Neural progenitor cell (in vitro differentiated cells): ENCODE measurements around the gene PI4K2B. TPM values are rescaled to one million over a fixed set of nuclear protein-coding genes. Genes with fewer than 3 reads are reported as not detected.

Experiments used
- DNase-seq: peaks from one replicate; pipeline ENCODE4 v3.0.0-alpha.2; 2016; ENCODE audit warnings: low spot score
- H2AFZ ChIP-seq: fragments of 200-600 bp; sonication (generic); replicated peaks from 2 replicates; pipeline ENCODE4 v1.6.1; 2016; ENCODE audit warnings: antibody characterized with exemption
- H3F3A ChIP-seq: fragments of 200-600 bp; sonication (generic); 2 replicates; pipeline ENCODE4 v1.6.1; 2016; ENCODE audit warnings: antibody characterized with exemption, low read depth
- H3K27ac ChIP-seq: fragments of 200-600 bp; sonication (generic); 2 replicates; pipeline ENCODE4 v1.5.1; 2016; ENCODE audit warnings: mild to moderate bottlenecking
- H3K27me3 ChIP-seq: fragments of 200-600 bp; sonication (generic); 2 replicates; pipeline ENCODE4 v1.6.1; 2016; ENCODE audit warnings: mild to moderate bottlenecking, moderate library complexity
- H3K36me3 ChIP-seq: fragments of 200-600 bp; sonication (generic); 2 replicates; pipeline ENCODE4 v1.5.1; 2016
- H3K4me1 ChIP-seq: fragments of 200-600 bp; sonication (generic); 2 replicates; pipeline ENCODE4 v1.6.1; 2016; ENCODE audit warnings: mixed run types
- H3K4me2 ChIP-seq: fragments of 200-600 bp; sonication (generic); 2 replicates; pipeline ENCODE4 v1.6.1; 2016
- H3K4me3 ChIP-seq: fragments of 200-600 bp; sonication (generic); 2 replicates; pipeline ENCODE4 v1.5.1; 2016
- H3K79me2 ChIP-seq: fragments of 200-600 bp; sonication (generic); 2 replicates; pipeline ENCODE4 v1.6.1; 2016; ENCODE audit warnings: low read depth
- H3K9ac ChIP-seq: fragments of 200-600 bp; sonication (generic); 2 replicates; pipeline ENCODE4 v1.6.1; 2016
- H3K9me3 ChIP-seq: fragments of 200-600 bp; sonication (generic); 2 replicates; pipeline ENCODE4 v1.5.1; 2016; ENCODE audit warnings: low read depth
- H4K20me1 ChIP-seq: fragments of 200-600 bp; sonication (generic); 2 replicates; pipeline ENCODE4 v1.6.1; 2016; ENCODE audit warnings: low read depth
- H3K27ac Mint-ChIP-seq: 3 replicates; pipeline ENCODE4 v1.8.0; 2021; ENCODE audit warnings: mixed read lengths
- H3K27me3 Mint-ChIP-seq: 2 replicates; pipeline ENCODE4 v1.8.0; 2022; ENCODE audit warnings: low read depth, mild to moderate bottlenecking, inconsistent platforms, moderate library complexity, mixed read lengths; ENCODE audit not compliant: insufficient read depth
- H3K36me3 Mint-ChIP-seq: 3 replicates; pipeline ENCODE4 v1.8.0; 2021; ENCODE audit warnings: mixed read lengths
- H3K4me1 Mint-ChIP-seq: 3 replicates; pipeline ENCODE4 v1.8.0; 2021; ENCODE audit warnings: mixed read lengths
- H3K4me3 Mint-ChIP-seq: 3 replicates; pipeline ENCODE4 v1.8.0; 2021; ENCODE audit warnings: mild to moderate bottlenecking, moderate library complexity, mixed read lengths
- H3K9me3 Mint-ChIP-seq: 3 replicates; pipeline ENCODE4 v1.8.0; 2020; ENCODE audit warnings: mixed read lengths
- CTCF ChIP-seq: fragments of 200-600 bp; sonication (generic); IDR thresholded peaks from 2 replicates; pipeline ENCODE4 v1.5.1; 2017; ENCODE audit warnings: antibody characterized with exemption, mild to moderate bottlenecking
- EZH2 ChIP-seq: fragments of 200-600 bp; sonication (generic); IDR thresholded peaks from 2 replicates; pipeline ENCODE4 v1.6.1; 2017; ENCODE audit warnings: antibody characterized with exemption, mild to moderate bottlenecking, moderate library complexity
- EZH2phosphoT487 ChIP-seq: fragments of 200-600 bp; sonication (generic); IDR thresholded peaks from 2 replicates; pipeline ENCODE4 v1.6.1; 2017; ENCODE audit warnings: antibody characterized with exemption
- total RNA-seq: library from RNA; depleted of rRNA; stranded (reverse); fragments of >200 nt; gene quantifications from 2 replicates; pipeline ENCODE4 v1.2.3, GENCODE V29; 2015; ENCODE audit warnings: low replicate concordance

PI4K2B gene
- total RNA-seq, 1 donor from 2014 or later = 20.3 TPM

- Histone ChIP-seq H2AFZ (peak within 1 kb of the TSS; percentile 94), H3K9ac (peak within 1 kb of the TSS; percentile 83), H3K27ac (peak within 1 kb of the TSS; percentile 92), H4K20me1 (no peaks in the 10 kb centered on the region), H3K36me3 (no peaks in the 10 kb centered on the region), H3K4me1 (peaks cover 6% of the 10 kb centered on the region), H3K9me3 (no peaks in the 10 kb centered on the region), H3K27me3 (no peaks in the 10 kb centered on the region), H3K4me3 (peak within 1 kb of the TSS; percentile 83), H3K79me2 (peaks cover 17% of the 10 kb centered on the region), H3K4me2 (peak within 1 kb of the TSS; percentile 85), H3F3A (peaks cover 7% of the 10 kb centered on the region)
- no peak for TF ChIP-seq EZH2phosphoT487
- TF ChIP-seq EZH2 = peak; percentile 51
- TF ChIP-seq CTCF = peak; percentile 100
- no peaks in the 10 kb centered on the region for H3K9me3 Mint-ChIP-seq
- no peaks in the 10 kb centered on the region for H3K36me3 Mint-ChIP-seq
- peaks cover 11% of the 10 kb centered on the region for H3K4me1 Mint-ChIP-seq
- peaks cover 4% of the 10 kb centered on the region for H3K27me3 Mint-ChIP-seq
- peak within 1 kb of the TSS; percentile 93 for H3K27ac Mint-ChIP-seq
- DNase-seq = peak; percentile 94
- H3K4me3 Mint-ChIP-seq = peak within 1 kb of the TSS; percentile 98
Measured at GRCh38 chr4:25312496-25313200, 78.8 kb downstream of the PI4K2B start, which contains the start of gene ZCCHC4. Gene ZCCHC4 (plus strand): TSS chr4:25312774. CDS start chr4:25312810, 36 bp downstream.

- Histone ChIP-seq H3K9me3 (no peaks in the 10 kb centered on the region), H4K20me1 (no peaks in the 10 kb centered on the region), H3K27ac (peak overlapping the region; percentile 92), H2AFZ (peak overlapping the region; percentile 94), H3K36me3 (no peaks in the 10 kb centered on the region), H3K4me3 (peak overlapping the region; percentile 83), H3K4me2 (peak overlapping the region; percentile 85), H3K4me1 (peaks cover 6% of the 10 kb centered on the region), H3K9ac (peak overlapping the region; percentile 83), H3K79me2 (peaks cover 17% of the 10 kb centered on the region), H3K27me3 (no peaks in the 10 kb centered on the region), H3F3A (peaks cover 7% of the 10 kb centered on the region)
- Mint-ChIP-seq H3K36me3 (peaks cover 2% of the 10 kb centered on the region), H3K4me3 (peak overlapping the region; percentile 98), H3K4me1 (peaks cover 11% of the 10 kb centered on the region), H3K9me3 (no peaks in the 10 kb centered on the region), H3K27me3 (no peaks in the 10 kb centered on the region), H3K27ac (peak overlapping the region; percentile 93)
- peak; percentile 62 for DNase-seq
- TF ChIP-seq EZH2 = no peak
- TF ChIP-seq EZH2phosphoT487 = no peak
- no peak for TF ChIP-seq CTCF
Measured at GRCh38 chr4:25313201-25313895, 79.5 kb downstream of the PI4K2B start.

DNA sequence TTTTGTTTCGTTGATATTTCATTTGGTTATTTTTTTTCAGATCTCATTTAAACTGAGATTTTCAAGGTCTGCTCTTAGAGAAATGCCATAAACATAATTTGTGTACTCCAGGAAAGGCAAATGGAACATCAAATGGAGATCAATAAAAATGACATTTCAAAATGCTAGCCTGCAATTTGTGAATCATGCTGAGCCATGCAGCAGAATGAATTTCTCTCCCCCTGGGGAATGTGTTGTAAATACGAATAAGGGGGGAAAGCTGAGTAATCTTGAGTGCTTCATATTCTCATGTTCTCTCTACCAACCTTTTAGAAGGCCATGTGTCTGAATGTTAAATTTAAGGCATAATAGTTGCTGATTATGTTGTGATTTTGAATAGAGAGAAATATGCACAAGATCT, 86.5 kb downstream of the PI4K2B start:
- Histone ChIP-seq H3K4me2 (no peak overlapping the region), H3K9ac (no peak overlapping the region)
- H3K27ac Mint-ChIP-seq = no peak overlapping the region

More for the DNA sequence above, 86.5 kb downstream of the PI4K2B start:
- Mint-ChIP-seq H3K9me3 (no peaks in the 10 kb centered on the region), H3K27me3 (no peaks in the 10 kb centered on the region), H3K36me3 (peaks cover 2% of the 10 kb centered on the region), H3K4me3 (no peak overlapping the region), H3K4me1 (no peaks in the 10 kb centered on the region)
- H3K4me3 ChIP-seq = no peak overlapping the region
- TF ChIP-seq CTCF (no peak), EZH2phosphoT487 (no peak), EZH2 (no peak)
- DNase-seq = no peak
- H3K36me3 ChIP-seq = no peaks in the 10 kb centered on the region
- H3K27me3 ChIP-seq = no peaks in the 10 kb centered on the region
- no peaks in the 10 kb centered on the region for H4K20me1 ChIP-seq
- H3K9me3 ChIP-seq = no peaks in the 10 kb centered on the region
- no peak overlapping the region for H2AFZ ChIP-seq
- no peaks in the 10 kb centered on the region for H3K4me1 ChIP-seq
- H3F3A ChIP-seq = no peaks in the 10 kb centered on the region
- H3K79me2 ChIP-seq = no peaks in the 10 kb centered on the region
- no peak overlapping the region for H3K27ac ChIP-seq
